K562 (cell line): Measurements from ENCODE around the gene TMPRSS9. TPM values are rescaled to one million over a fixed set of nuclear protein-coding genes. Genes with fewer than 3 reads are reported as not detected.
A peak's percentile ranks its signal among the peaks of the same experiment; 100 is the strongest.

ENCODE experiments used
- GTF2A2 ChIP-seq: IDR thresholded peaks from 2 replicates; pipeline ENCODE4 v1.6.1; 2016; ENCODE audit warnings: mild to moderate bottlenecking, missing genetic modification characterization, missing compliant biosample characterization
- GTF2E2 ChIP-seq: fragments of 200-800 bp; sonication (Bioruptor generic); IDR thresholded peaks from 2 replicates; pipeline ENCODE4 v1.6.1; 2016; ENCODE audit warnings: missing genetic modification characterization, missing compliant biosample characterization
- HNRNPLL ChIP-seq: fragments of 200-400 bp; formaldehyde crosslinking; IDR thresholded peaks from 2 replicates; pipeline ENCODE4 v1.6.1; 2017; ENCODE audit warnings: low read length, low read depth, mild to moderate bottlenecking; ENCODE audit not compliant: poor library complexity, severe bottlenecking
- HOXB6 ChIP-seq: fragments of 250-450 bp; sonication (Bioruptor Pico); IDR thresholded peaks from 2 replicates; pipeline ENCODE4 v1.5.1; 2022; ENCODE audit warnings: mild to moderate bottlenecking, borderline replicate concordance
- ID3 ChIP-seq, 2 experiments: fragments of 250-450 bp in 1 of 2; fragments of 450-650 bp in 1 of 2; sonication (Bioruptor Pico) in 1 of 2; IDR thresholded peaks; 2 replicates each; pipeline versions ENCODE4 v1.6.1 to v1.8.0; 2016 to 2021; ENCODE audit warnings: mild to moderate bottlenecking in 2 of 2, moderate library complexity in 2 of 2, missing compliant biosample characterization in 1 of 2, missing genetic modification characterization in 1 of 2
- MEIS2 ChIP-seq: fragments of 450-650 bp; IDR thresholded peaks from 2 replicates; pipeline ENCODE4 v1.6.1; 2014; ENCODE audit warnings: mild to moderate bottlenecking; ENCODE audit not compliant: partially characterized antibody
- MLX ChIP-seq, 2 experiments: fragments of 450-650 bp in 1 of 2; sonication (generic) in 1 of 2; formaldehyde crosslinking; conservative IDR thresholded peaks; 2 replicates each; pipeline versions ENCODE4 v1.4.0 to v1.8.1; 2020 to 2022; ENCODE audit warnings: mild to moderate bottlenecking in 1 of 2, missing genetic modification reagents in 1 of 2
- NR2C1 ChIP-seq, 2 experiments: fragments of 450-650 bp; IDR thresholded peaks; 2 replicates each; pipeline ENCODE4 v1.6.1; 2017; ENCODE audit warnings: mild to moderate bottlenecking in 2 of 2, antibody characterized with exemption in 1 of 2, inconsistent platforms in 1 of 2, missing compliant biosample characterization in 1 of 2, missing genetic modification characterization in 1 of 2
- PPARD ChIP-seq: fragments of 250-450 bp; sonication (Bioruptor Pico); IDR thresholded peaks from 2 replicates; pipeline ENCODE4 v1.8.0; 2022; ENCODE audit warnings: inconsistent platforms, mild to moderate bottlenecking, moderate library complexity
- SRSF9 ChIP-seq: fragments of 200-400 bp; formaldehyde crosslinking; IDR thresholded peaks from 2 replicates; pipeline ENCODE4 v1.6.1; 2017; ENCODE audit warnings: low read depth, low read length, borderline replicate concordance
- TSC22D4 ChIP-seq: fragments of 450-650 bp; IDR thresholded peaks from 2 replicates; pipeline ENCODE4 v1.6.1; 2016; ENCODE audit warnings: missing genetic modification characterization, missing biosample characterization, control low read depth
- ZBTB34 ChIP-seq: fragments of 250-450 bp; sonication (Bioruptor Pico); IDR thresholded peaks from 2 replicates; pipeline ENCODE4 v1.8.0; 2021; ENCODE audit warnings: mild to moderate bottlenecking, moderate library complexity
- ZNF165 ChIP-seq: fragments of 250-450 bp; sonication (Bioruptor Pico); IDR thresholded peaks from 2 replicates; pipeline ENCODE4 v1.4.0; 2020; ENCODE audit warnings: borderline replicate concordance
- ZNF174 ChIP-seq: fragments of 250-450 bp; sonication (Bioruptor Pico); IDR thresholded peaks from 2 replicates; pipeline ENCODE4 v1.4.0; 2020; ENCODE audit warnings: mild to moderate bottlenecking
- ZNF408 ChIP-seq: fragments of 250-450 bp; sonication (Bioruptor Pico); IDR thresholded peaks from 2 replicates; pipeline ENCODE4 v1.4.0; 2020; ENCODE audit warnings: low read depth, mild to moderate bottlenecking, moderate library complexity
- ZNF511 ChIP-seq: sonication (generic); formaldehyde crosslinking; IDR thresholded peaks from 2 replicates; pipeline ENCODE4 v1.8.0; 2022; ENCODE audit warnings: mild to moderate bottlenecking, missing genetic modification reagents
- ZNF609 ChIP-seq: sonication (generic); formaldehyde crosslinking; IDR thresholded peaks from 2 replicates; pipeline ENCODE4 v1.8.1; 2023; ENCODE audit warnings: missing genetic modification reagents, mild to moderate bottlenecking, borderline replicate concordance
- ZNF717 ChIP-seq: fragments of 250-450 bp; sonication (Bioruptor Pico); IDR thresholded peaks from 2 replicates; pipeline ENCODE4 v1.5.0; 2021
- ZNF766 ChIP-seq: fragments of 200-800 bp; sonication (Bioruptor generic); conservative IDR thresholded peaks from 2 replicates; pipeline ENCODE4 v1.6.1; 2016; ENCODE audit warnings: missing genetic modification characterization, missing compliant biosample characterization
- polyA plus RNA-seq, 8 experiments: library from polyadenylated mRNA; depleted of rRNA in 4 of 8; stranded (reverse) in 5 of 8; unstranded in 3 of 8; fragments of >200 nt; fragmentation: Nextera tagmentation in 2 of 8; fragmentation: Illumina TruSeq in 1 of 8; extraction: Ambion mirVana in 2 of 8; extraction: Trizol in 1 of 8; gene quantifications; 2 replicates each; pipeline versions ENCODE4 v1.2.1 to v1.2.3, GENCODE V29; 2011 to 2014; ENCODE audit warnings: inconsistent platforms in 1 of 8, missing spikeins in 1 of 8
- total RNA-seq, 7 experiments: library from RNA; depleted of rRNA in 6 of 7; stranded (reverse); fragments of >200 nt in 6 of 7; fragmentation: Illumina TruSeq in 2 of 7; extraction: Trizol in 2 of 7; gene quantifications; 2 replicates each; pipeline versions ENCODE4 v1.2.1 to v1.2.3, GENCODE V29; 2011 to 2021; ENCODE audit warnings: low replicate concordance in 1 of 7

TMPRSS9 gene
- total and polyA plus RNA-seq, 9 of the 15 experiments (the other 6 are each of a cell fraction or from before 2014, with no cell fraction given) = 0.01 to 0.03 TPM; not detected in 7

- no peak for TF ChIP-seq PPARD (CRISPR knock-in tag)
- no peak for TF ChIP-seq GTF2E2
- no peak for TF ChIP-seq ZNF408
- no peak for TF ChIP-seq NR2C1 (IDR thresholded peaks at IDR 0.05)
- no peak for TF ChIP-seq NR2C1 (tag; IDR thresholded peaks at IDR 0.05)
- no peak for TF ChIP-seq ZBTB34
- no peak for TF ChIP-seq ZNF717 (CRISPR knock-in tag)
- TF ChIP-seq MLX (CRISPR knock-in tag; conservative IDR thresholded peaks at IDR 0.05) = no peak
- TF ChIP-seq ID3 (CRISPR knock-in tag; IDR thresholded peaks at IDR 0.05) = no peak
- no peak for TF ChIP-seq ID3 (tag; IDR thresholded peaks at IDR 0.05)
- TF ChIP-seq SRSF9 = no peak
- no peak for TF ChIP-seq ZNF174 (CRISPR knock-in tag)
- TF ChIP-seq ZNF609 (CRISPR knock-in tag) = no peak
- no peak for TF ChIP-seq GTF2A2 (tag)
- no peak for TF ChIP-seq ZNF766 (CRISPR knock-in tag)
- peak; percentile 2 for TF ChIP-seq MEIS2
- no peak for TF ChIP-seq HOXB6
- no peak for TF ChIP-seq TSC22D4 (tag)
- TF ChIP-seq ZNF165 (CRISPR knock-in tag) = no peak
- no peak for TF ChIP-seq ZNF511
- TF ChIP-seq HNRNPLL = no peak
Observed at GRCh38 chr19:2327773-2328400, 32.2 kb upstream of the TMPRSS9 start (continued).
